Stimulated activated CD8-positive, alpha-beta memory T cell treated with anti-CD3 and anti-CD28 coated beads, Interleukin-15, amount 100 ng/mL, for 4 hours (primary cell): ENCODE data around the gene CXXC5.

Experiments
- DNase-seq, 2 donors: peaks; one replicate each; pipeline ENCODE4 v3.0.0-alpha.2; 2020; ENCODE audit warnings: low read depth in 2 of 2

CXXC5 gene

DNA sequence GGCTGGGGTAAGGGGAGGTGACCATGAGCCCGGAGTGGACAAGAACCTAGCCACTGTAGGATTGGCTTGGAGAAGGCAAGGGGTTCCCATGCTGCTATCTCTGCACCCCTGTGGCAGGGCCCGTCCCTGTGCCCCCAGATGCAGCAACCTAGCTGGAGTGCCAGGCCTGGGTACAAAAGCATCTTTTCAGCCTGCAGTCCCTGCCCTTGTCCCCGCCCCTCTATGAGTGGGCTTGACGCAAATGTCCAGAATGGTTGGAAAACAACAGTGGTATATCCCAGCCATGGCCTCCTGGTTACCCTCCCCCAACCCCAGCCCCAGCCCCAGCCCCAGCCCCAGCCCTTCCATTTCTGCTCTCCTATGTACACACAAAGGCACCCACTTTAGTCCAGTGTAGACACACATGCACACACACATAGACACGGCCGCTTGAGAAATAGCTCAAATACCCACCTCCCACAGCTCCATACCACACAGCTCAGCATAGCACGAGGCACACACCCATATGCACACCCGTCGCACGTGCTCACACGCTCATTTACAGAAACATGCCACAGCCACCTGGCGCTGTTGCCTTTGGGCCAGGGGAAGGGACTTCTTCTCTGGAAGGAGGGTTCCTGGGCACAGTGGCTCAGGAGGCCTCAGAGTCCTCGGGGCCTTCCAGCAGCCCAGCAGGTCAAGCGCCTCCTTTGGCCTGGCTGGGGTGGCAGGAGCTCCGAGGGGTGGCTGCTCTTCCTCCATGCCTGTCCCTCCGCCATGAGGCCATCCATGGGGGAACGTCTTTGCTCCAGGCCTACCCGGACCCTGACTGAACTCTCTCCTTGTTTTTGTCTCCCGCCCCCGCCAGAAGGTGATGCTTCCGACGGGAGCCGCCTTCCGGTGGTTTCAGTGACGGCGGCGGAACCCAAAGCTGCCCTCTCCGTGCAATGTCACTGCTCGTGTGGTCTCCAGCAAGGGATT, 34.1 kb downstream of the CXXC5 start:
- no peak for DNase-seq

GRCh38 chr5:139683295-139684271, 35.4 kb downstream of the CXXC5 start:
- no peak for DNase-seq

GRCh38 chr5:139684350-139684880, 36.3 kb downstream of the CXXC5 start:
- no peak for DNase-seq

- DNase-seq = no peak
Measured at GRCh38 chr5:139684881-139685749, 37.0 kb downstream of the CXXC5 start.

GRCh38 chr5:139685886-139686285, 37.7 kb downstream of the CXXC5 start:
- DNase-seq = no peak

GRCh38 chr5:139686356-139686705, 38.2 kb downstream of the CXXC5 start:
- no peak for DNase-seq

DNA sequence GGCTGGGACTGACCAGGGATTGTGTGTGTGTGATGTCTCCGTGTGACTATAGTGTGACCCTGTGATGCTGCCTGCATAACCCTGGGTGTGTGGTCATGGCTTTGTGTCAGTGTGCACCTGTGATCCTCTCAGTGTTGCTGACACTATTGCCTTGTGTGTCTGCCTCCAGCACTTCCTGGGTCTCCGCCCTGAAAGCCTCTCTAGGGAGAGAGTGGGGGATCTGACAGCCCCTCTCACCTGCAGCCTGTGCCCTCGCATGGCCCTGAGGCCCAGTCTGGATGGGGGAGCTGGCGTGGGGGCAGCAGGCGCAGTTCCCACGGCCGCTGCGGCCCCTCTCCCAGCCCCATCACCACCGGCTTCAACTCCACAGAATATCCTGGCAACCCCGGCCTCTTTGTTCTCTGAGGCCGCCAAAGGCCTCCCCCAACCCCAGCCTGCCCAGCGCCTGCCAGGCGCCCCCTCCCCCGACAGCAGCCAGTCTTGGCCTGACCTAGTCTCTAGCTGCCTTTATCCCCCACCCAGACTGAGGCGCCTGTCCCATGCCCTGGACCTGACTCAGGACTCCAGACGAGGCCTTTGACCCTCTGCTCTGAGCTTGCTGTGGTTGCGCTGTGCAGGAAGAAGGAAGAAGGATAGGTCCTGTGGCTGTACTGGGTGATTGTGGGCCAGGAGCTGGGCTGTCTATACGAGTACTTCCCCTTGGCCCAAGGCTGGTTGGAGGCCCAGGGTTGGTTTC, 38.7 kb downstream of the CXXC5 start:
- DNase-seq = no peak

GRCh38 chr5:139687656-139688055, 39.5 kb downstream of the CXXC5 start:
- DNase-seq = no peak

DNA sequence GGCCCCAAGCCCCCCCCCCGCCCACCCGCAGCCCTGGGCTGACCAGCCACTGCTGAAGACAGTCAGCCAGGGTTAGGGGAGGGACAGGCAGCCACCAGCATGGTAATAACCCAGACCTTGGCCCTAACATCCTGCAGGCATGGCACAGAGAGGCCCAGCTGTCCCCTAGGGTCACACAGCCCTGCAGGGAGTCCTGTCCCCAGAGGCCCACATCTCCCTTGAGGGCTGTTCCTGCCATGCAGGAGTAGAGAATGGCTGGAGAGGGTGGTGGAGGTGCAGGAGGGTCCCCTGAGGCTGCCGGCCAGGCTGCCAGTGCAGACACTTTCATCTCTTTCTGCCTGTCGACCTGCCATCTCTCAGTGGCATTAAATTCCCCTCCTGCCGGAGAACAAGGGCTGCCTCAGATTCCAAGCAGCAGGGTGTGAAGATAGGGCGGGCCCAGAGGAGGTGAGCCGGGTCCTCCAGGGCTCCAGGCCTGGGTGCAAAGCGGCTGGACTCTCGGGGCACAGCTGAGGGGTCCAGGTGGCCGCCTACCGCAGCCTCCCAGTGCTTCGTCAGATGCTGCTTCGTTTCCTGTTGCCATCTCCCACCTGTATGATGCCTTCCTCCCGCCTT, 40.0 kb downstream of the CXXC5 start:
- no peak for DNase-seq

GRCh38 chr5:139688751-139689372, 40.7 kb downstream of the CXXC5 start:
- DNase-seq = no peak

- no peak for DNase-seq
Measured at GRCh38 chr5:139689631-139690063, 41.5 kb downstream of the CXXC5 start.

- no peak for DNase-seq
Measured at GRCh38 chr5:139690064-139690802, 42.1 kb downstream of the CXXC5 start.

GRCh38 chr5:139690803-139691629, 42.9 kb downstream of the CXXC5 start:
- no peak for DNase-seq

- DNase-seq = no peak
Measured at GRCh38 chr5:139692148-139692547, 44.0 kb downstream of the CXXC5 start.

- DNase-seq = no peak
Measured at GRCh38 chr5:139692679-139693308, 44.6 kb downstream of the CXXC5 start.

GRCh38 chr5:139693676-139694364, 45.7 kb downstream of the CXXC5 start:
- DNase-seq = no peak
